ENCODE data around the gene NTRK2.

Gene NTRK2

GRCh38 chr9:84993105-84993504 is 323.6 kb downstream of the NTRK2 start:
- no peak for DNase-seq

- DNase-seq = no peak
Observed at GRCh38 chr9:84996029-84996428, 326.5 kb downstream of the NTRK2 start.

- DNase-seq = no peak
Observed at GRCh38 chr9:84996716-84997115, 327.2 kb downstream of the NTRK2 start.

GRCh38 chr9:84997472-84997871 is 327.9 kb downstream of the NTRK2 start:
- DNase-seq = no peak

- no peak for DNase-seq
Observed at GRCh38 chr9:84998639-84999038, 329.1 kb downstream of the NTRK2 start.

- no peak for DNase-seq
Observed at GRCh38 chr9:84999788-85000187, 330.3 kb downstream of the NTRK2 start.

GRCh38 chr9:85001925-85002324 is 332.4 kb downstream of the NTRK2 start:
- DNase-seq = no peak

GRCh38 chr9:85004818-85005413 is 335.4 kb downstream of the NTRK2 start:
- DNase-seq = no peak

GRCh38 chr9:85007748-85008147 is 338.2 kb downstream of the NTRK2 start:
- DNase-seq = no peak

GRCh38 chr9:85008215-85008614 is 338.7 kb downstream of the NTRK2 start:
- no peak for DNase-seq

GRCh38 chr9:85009251-85009650 is 339.7 kb downstream of the NTRK2 start:
- no peak for DNase-seq

- no peak for DNase-seq
Observed at GRCh38 chr9:85013703-85014102, 344.2 kb downstream of the NTRK2 start.

- DNase-seq = no peak
Observed at GRCh38 chr9:85014292-85014691, 344.8 kb downstream of the NTRK2 start.

GRCh38 chr9:85016384-85017006 is 347.0 kb downstream of the NTRK2 start:
- no peak for DNase-seq

- no peak for DNase-seq
Observed at GRCh38 chr9:85020791-85021190, 351.3 kb downstream of the NTRK2 start.

GRCh38 chr9:85021686-85022085 is 352.2 kb downstream of the NTRK2 start:
- no peak for DNase-seq

GRCh38 chr9:85024374-85024773 is 354.8 kb downstream of the NTRK2 start:
- no peak for DNase-seq

- DNase-seq = no peak
Observed at GRCh38 chr9:85025638-85026037, 356.1 kb downstream of the NTRK2 start.

- no peak for DNase-seq
Observed at GRCh38 chr9:85027870-85028269, 358.3 kb downstream of the NTRK2 start.

- no peak for DNase-seq
Observed at GRCh38 chr9:85030316-85030715, 360.8 kb downstream of the NTRK2 start.

- DNase-seq = no peak
Observed at GRCh38 chr9:85036496-85036895, 367.0 kb downstream of the NTRK2 start.

- DNase-seq = no peak
Observed at GRCh38 chr9:85038061-85038460, 368.5 kb downstream of the NTRK2 start.

- no peak for DNase-seq
Observed at GRCh38 chr9:85038824-85039608, 369.5 kb downstream of the NTRK2 start.

- no peak for DNase-seq
Observed at GRCh38 chr9:85040146-85040545, 370.6 kb downstream of the NTRK2 start.
